GM21723 (cell line): ENCODE results near the gene GNAO1.

Experiments used
- ATAC-seq: cut with Tn5 transposase; IDR thresholded peaks from one replicate; pipeline ENCODE4 v1.9.1; 2021; ENCODE audit warnings: mild to moderate bottlenecking, moderate library complexity; ENCODE audit not compliant: unreplicated experiment

The GNAO1 gene

DNA sequence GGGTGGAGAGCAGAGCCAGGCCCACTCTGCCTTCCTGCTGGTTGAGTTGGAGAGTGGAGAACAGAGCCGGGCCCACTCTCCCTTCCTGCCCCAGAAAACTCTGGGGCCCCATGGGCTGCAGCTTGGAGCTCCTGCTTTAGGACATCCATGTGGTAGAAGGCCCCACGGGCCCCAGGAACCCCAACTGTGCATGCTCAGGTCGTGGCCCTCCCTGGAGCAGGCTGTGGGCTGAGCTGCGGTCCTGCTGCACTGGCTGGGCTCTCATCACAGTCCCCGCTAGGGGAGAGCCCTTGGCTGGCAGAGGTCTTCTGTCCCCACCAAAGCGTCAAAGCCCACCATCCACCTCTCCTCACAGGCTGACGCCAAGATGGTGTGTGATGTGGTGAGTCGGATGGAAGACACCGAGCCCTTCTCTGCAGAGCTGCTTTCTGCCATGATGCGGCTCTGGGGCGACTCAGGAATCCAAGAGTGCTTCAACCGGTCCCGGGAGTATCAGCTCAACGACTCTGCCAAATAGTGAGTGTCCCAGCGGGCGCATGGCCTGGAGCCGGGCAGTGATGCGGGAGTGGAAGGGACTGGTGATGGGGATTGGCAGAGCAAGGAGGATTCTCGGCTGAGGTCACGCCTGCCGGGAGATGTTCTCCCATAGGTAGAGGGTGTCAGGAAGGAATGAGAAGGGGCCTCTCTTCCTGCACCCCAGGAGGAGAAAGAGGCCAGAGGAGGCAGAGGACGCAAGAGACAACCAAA is 137.2 kb downstream of the GNAO1 start:
- ATAC-seq = no peak

DNA sequence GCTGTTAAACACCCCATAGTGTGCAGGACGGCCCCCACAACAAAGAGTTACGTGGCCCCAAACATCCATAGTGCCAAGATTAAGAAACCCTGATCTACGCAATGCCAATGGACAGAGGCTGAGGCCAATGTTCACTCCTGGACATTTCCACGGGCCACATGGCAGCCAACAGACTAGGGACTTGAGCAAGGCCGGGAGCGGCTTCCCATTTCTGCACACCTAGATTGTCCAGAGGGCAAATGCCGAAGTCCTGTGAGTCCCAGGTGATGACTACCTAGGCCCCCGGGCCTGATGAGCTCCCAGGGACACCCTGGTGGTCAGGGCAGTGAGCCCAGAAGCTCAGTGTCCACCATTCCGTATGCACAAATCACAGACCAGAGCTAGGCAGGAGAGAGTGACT is 138.6 kb downstream of the GNAO1 start:
- ATAC-seq = no peak

GRCh38 chr16:56330476-56330875 is 139.2 kb downstream of the GNAO1 start:
- no peak for ATAC-seq

DNA sequence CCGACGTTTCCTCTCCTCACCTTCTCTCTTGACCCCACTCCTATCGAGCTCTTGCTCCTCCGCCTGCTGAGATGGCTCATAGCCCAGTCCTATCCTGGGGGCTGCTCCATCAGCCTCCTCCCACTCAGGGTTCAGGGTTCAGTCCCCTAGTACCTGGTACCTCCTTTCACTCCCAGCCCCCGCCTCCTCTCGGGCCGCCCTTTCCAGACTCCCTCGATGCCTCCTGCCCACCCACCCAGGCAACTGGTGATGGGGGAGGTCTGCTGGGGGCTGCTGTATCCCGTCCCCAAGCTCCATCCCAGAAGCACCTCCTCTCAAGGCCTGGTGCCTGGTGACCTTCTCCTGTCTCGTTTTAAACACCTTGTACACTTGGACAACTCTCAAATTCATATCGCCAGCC is 140.1 kb downstream of the GNAO1 start:
- ATAC-seq = no peak

GRCh38 chr16:56331915-56332314 is 140.6 kb downstream of the GNAO1 start:
- ATAC-seq = no peak

DNA sequence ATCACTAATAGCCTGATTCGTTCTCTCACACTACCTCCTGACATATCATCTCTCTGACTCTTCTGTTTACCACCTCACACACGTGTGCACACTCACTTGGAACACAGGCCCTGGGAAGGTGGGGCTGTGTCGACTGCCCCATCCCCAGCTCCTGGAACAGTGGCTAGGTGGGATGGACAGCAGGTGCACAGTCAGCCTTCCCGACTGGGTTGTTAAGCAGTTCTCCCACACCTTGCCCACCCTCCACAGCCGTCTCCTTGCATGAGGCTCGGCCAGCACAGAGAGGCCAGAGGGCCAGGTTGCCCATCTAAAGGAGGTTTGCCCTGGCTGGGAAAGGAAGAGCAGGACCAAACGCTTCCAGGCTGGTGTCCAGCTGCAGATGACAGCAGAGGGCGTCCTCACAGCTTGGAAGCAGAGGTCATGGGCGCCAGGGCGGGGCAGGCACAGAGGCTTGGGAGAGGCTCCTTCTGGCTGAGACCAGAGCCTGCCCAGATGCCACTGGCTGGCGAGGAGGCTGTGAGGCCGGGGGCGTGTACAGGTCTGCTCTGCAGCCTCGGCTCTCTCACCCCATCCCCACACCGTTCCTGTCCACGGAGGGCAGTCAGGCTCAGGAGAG is 141.3 kb downstream of the GNAO1 start:
- no peak for ATAC-seq

DNA sequence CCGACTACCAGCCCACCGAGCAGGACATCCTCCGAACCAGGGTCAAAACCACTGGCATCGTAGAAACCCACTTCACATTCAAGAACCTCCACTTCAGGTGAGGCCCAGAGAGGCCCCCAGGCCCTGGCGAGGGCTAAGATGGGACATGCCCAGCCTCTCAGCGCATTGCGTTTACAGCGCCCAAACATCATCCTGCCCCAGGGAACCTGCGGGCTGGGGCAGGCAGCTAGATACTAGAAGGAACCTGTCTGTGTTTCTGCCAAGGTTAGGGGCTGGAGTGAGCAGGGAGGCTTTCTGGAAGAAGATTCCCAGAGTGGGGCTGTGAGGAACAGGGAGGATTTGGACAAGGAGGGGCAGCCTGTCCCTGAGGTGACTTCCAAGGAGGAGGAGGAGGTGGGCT is 143.5 kb downstream of the GNAO1 start:
- ATAC-seq = no peak

DNA sequence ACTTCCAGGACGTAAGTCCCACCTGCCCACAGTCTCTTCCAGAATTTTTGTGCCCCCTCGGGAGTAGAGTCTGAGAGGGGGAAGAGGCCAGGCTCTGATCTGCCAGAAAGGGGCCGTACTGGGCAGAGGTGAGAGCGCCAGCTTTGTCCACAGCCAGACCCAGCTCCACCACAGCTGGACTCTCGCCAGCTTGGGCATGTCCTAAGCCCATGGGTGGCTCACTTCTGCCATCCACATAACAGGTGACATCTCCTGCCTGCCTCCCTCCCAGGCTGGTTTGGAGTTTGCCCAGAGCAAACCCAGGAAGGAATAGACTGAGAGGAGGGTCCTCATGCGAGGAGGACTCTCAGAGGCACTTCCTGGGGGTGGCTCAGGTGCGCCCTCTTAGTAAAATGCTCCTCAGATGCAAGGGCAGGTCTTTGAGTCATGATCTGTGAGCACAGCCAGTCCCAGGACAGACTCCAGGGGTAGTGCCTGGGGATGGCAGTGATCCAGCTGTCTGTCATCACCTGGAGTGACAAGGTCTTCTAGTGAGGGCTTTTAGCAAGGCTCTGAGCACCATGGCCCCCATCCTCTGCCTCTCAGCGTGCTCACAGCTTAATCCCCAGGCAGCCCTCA is 144.9 kb downstream of the GNAO1 start:
- no peak for ATAC-seq

DNA sequence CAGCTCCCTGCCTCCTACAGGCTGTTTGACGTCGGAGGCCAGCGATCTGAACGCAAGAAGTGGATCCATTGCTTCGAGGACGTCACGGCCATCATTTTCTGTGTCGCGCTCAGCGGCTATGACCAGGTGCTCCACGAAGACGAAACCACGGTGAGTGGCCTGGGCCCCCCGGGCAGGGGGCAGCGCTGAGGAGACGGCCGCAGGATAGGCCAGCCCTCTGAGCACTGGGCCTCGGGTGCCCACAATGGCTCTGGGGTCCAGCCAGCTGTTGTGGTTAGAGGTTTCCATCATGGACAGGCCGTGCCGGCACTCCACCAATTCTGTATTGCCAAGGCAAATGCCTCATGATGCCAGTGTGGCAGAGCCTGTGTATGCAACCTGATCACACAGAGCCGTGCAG is 145.4 kb downstream of the GNAO1 start:
- ATAC-seq = no peak

- no peak for ATAC-seq
These were observed 146.0 kb downstream of the GNAO1 start for GRCh38 chr16:56337131-56337857.

DNA sequence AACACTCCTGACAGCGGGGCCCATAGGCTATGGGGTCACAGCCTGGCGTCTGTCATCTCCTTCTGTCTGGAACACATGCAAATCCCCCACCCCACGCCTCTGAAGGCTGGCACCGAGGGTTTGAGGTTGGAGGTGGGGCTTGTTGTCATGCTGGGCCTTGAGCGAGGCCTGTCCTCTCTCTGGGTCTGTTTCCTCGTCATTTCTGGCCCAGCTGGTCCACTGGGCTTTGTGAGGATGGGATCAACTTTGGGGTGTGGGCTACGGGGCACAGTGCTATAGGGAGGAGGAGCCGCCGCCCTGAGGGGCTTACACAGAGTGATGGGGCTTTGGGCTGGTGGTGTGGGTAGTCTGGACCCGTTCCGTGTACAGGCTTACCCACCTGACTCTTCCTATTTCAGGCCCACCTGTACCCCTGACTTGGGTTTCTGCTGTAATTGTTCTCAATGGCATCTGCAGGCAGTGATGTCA is 146.6 kb downstream of the GNAO1 start:
- no peak for ATAC-seq

GRCh38 chr16:56338566-56339318 is 147.5 kb downstream of the GNAO1 start:
- ATAC-seq = no peak

DNA sequence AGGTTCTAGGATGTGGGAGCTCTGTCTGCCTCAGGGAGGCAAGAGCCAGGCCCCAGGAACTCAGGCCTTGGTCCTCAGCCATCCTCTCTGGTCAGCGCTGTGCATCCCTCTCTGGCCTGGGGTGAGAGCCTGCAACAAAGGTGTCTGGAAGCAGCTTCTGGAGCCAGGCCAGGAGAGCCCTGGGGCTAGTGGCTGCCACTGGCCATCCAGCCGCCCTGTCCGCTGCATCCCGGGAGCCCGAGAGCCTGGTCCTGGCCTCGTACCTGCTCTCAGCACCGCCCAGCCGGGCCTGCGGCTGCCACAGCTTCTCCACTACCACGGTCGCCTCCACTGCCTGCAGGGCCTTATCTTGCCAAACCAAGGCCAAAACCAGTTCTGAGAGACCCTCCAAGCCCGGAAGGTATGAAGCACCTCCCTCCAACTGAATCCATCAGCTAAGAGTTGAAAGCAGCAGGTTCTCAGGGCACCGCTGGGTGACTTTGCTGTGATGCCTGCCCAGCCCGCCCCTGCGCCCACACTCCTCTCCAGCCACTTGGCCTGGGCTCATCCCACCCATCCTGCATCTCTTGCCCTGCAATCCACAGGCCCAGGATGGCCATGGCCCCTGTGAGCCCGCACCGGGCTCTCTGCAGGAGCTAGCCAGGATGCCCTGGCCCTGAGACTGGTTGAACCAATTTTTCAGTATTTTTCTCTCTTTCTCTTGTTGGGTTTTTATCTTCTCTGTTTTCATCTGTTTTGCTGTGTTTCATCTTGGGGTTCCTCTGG is 148.3 kb downstream of the GNAO1 start:
- no peak for ATAC-seq

DNA sequence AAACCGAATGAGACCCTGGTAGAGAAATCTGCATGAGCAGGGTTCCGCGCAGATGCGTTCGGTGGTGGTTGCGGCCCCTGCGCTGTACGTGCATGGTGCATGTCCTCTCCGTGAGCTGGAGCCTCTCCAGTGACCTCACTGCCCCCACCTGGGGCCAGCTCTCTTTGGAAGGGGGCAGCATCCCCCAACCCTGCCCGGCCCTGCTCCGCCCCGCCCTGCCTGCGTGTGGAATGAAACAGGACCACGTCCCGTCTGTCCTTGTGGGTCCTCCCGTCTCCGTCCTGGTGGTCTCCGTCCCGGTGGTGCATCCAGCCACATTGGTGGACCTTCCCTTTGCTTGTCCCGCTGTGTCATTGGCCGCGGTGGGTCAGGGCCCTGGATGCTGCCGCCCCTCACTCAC is 149.1 kb downstream of the GNAO1 start:
- ATAC-seq = no peak

- no peak for ATAC-seq
These were observed 149.6 kb downstream of the GNAO1 start for GRCh38 chr16:56340864-56341365.

DNA sequence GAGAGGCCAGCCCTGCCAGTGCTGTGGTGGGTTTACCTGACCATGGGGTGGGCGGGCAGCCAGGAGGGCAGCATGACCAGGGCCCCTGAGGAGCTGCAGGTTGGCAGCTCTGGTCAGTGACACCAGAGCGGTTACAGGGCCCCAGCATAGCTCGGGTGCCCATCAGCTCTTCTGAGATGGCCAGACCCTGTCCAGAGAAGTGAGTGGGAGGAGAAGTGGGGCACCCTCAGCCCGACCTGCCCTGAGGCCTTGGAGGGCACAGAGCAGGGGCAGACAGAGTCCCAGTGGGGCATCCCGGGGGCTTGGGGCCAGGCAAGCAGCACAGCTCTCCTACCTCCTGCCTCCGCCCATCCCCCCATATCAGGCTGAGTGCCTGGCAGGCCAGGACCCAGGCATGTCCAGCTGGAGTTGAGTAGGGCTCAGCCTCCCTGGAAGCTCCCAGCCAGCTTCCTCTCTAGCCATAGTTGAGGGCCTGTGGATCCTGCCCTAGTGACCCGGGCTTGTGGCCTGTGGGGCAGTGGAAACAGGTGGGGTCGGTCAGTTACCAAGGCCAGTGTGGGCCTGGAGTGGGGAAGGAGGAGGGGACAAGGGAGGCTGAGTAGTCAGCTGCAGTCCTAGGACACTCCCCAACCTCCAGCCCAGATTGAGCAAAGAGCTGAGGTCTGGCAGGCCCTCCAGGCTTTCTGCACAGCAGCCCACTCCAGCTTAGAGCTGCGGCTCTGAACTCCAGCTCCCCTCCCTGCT is 150.5 kb downstream of the GNAO1 start:
- no peak for ATAC-seq

- ATAC-seq = no peak
These were observed 152.6 kb downstream of the GNAO1 start for GRCh38 chr16:56343661-56344517.
